ENCODE results near the gene CALCOCO2. TPM values are rescaled to one million over a fixed set of nuclear protein-coding genes. Genes with fewer than 3 reads are reported as not detected.

Gene CALCOCO2
- total and polyA plus RNA-seq, 2 of the 13 experiments (the other 11 are each of a cell fraction or from before 2014, with no cell fraction given) = 72.9 to 111 TPM

DNA sequence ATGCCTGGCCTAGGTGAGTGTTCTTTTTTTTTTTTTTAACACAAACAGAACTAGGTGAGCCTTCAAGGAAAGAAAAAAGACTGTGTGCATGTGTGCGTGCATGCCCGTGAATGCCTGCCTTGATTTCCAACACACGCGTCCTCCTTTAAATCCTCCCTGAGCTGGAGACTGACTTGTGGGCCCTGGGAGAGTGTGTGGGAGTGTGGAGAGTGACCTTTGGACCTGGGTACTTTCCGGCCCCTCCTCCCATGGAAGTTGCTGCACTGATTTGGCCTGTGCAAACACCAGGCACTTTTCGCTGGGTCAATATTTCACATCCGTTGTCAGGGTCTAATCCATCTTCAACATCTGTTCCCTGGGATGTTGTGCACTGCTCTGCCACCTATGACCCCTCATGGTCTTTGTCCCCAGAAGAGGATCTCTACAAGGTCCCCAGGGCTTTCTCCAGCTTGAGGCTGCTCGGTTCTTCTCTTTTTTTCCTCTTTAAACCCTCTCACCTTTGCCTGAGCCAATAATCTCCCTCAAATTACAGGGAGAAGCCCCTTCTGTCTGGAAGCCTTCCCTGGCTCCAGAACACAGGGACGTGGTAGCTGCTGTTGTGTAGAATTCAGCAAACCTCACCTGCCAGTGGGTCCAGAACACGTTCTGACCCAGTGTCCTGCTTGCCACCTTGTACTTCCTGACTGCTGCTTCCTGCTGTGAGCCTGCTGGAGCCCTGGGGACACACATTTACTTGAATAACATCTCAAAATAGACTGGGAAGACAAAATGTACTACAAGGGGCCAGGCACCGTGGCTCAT is 40.9 kb downstream of the CALCOCO2 start (continued):
- TF ChIP-seq, protein P1, sequence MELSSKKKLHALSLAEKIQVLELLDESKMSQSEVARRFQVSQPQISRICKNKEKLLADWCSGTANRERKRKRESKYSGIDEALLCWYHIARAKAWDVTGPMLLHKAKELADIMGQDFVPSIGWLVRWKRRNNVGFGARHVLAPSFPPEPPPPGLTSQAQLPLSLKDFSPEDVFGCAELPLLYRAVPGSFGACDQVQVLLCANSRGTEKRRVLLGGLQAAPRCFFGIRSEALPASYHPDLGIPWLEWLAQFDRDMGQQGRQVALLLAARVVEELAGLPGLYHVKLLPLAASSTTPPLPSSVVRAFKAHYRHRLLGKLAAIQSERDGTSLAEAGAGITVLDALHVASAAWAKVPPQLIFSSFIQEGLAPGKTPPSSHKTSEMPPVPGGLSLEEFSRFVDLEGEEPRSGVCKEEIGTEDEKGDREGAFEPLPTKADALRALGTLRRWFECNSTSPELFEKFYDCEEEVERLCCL (CRISPR knock-in tag; IDR thresholded peaks at IDR 0.05; ENCODE audit: borderline replicate concordance) = no peak
- TF ChIP-seq ZNF83 (CRISPR knock-in tag; IDR thresholded peaks at IDR 0.05; ENCODE audit: borderline replicate concordance) = no peak
- TF ChIP-seq, protein P2, sequence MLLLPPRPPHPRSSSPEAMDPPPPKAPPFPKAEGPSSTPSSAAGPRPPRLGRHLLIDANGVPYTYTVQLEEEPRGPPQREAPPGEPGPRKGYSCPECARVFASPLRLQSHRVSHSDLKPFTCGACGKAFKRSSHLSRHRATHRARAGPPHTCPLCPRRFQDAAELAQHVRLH (CRISPR knock-in tag; IDR thresholded peaks at IDR 0.05; ENCODE audit: borderline replicate concordance, low read depth) = peak; percentile 95
- no peak for TF ChIP-seq ZSCAN25 (CRISPR knock-in tag; IDR thresholded peaks at IDR 0.05)
- 0 out of 2 replicates have a peak, but pooled peaks have one; percentile 33 for TF ChIP-seq ZNF343 (CRISPR knock-in tag; IDR thresholded peaks at IDR 0.05)
- no peak; the same call in 1 of the 2 replicates for TF ChIP-seq SNAI1 (CRISPR knock-in tag; IDR thresholded peaks at IDR 0.05; ENCODE audit: borderline replicate concordance)
- TF ChIP-seq ZSCAN9 (CRISPR knock-in tag; IDR thresholded peaks at IDR 0.05; ENCODE audit: borderline replicate concordance) = peak; percentile 97
- TF ChIP-seq, protein P3, sequence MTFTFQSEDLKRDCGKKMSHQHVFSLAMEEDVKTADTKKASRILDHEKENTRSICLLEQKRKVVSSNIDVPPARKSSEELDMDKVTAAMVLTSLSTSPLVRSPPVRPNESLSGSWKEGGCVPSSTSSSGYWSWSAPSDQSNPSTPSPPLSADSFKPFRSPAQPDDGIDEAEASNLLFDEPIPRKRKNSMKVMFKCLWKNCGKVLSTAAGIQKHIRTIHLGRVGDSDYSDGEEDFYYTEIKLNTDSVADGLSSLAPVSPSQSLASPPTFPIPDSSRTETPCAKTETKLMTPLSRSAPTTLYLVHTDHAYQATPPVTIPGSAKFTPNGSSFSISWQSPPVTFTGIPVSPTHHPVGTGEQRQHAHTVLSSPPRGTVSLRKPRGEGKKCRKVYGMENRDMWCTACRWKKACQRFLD (CRISPR knock-in tag; IDR thresholded peaks at IDR 0.05; ENCODE audit: borderline replicate concordance) = no peak
- no peak for TF ChIP-seq GLI4 (CRISPR knock-in tag; IDR thresholded peaks at IDR 0.05; ENCODE audit: borderline replicate concordance)
- no peak for TF ChIP-seq ZNF850 (CRISPR knock-in tag; conservative IDR thresholded peaks at IDR 0.05)
- TF ChIP-seq IRX3 (CRISPR knock-in tag; IDR thresholded peaks at IDR 0.05; ENCODE audit: borderline replicate concordance, low read depth) = peak; percentile 38; the same call in 1 of the 2 replicates
- peak; percentile 57; the same call in 1 of the 2 replicates for TF ChIP-seq FOXP1 (IDR thresholded peaks at IDR 0.05)
- TF ChIP-seq FOXP1 (CRISPR knock-in tag; IDR thresholded peaks at IDR 0.05) = peak; percentile 91; the same call in 1 of the 2 replicates
- TF ChIP-seq HOXD1 (CRISPR knock-in tag; IDR thresholded peaks at IDR 0.05) = peak; percentile 100
- TF ChIP-seq PRMT3 (CRISPR knock-in tag; IDR thresholded peaks at IDR 0.05; ENCODE audit: borderline replicate concordance, low read depth) = peak; percentile 94
- TF ChIP-seq TSC22D2 (CRISPR knock-in tag; IDR thresholded peaks at IDR 0.05; ENCODE audit: borderline replicate concordance) = peak; percentile 82; the same call in 1 of the 2 replicates
- peak; percentile 99 for TF ChIP-seq ZNF614 (CRISPR knock-in tag; IDR thresholded peaks at IDR 0.05; ENCODE audit: borderline replicate concordance)
- peak; percentile 84; the same call in 1 of the 2 replicates for TF ChIP-seq ZNF569 (CRISPR knock-in tag; IDR thresholded peaks at IDR 0.05; ENCODE audit: borderline replicate concordance)
- TF ChIP-seq BRD4 (CRISPR knock-in tag; IDR thresholded peaks at IDR 0.05) = no peak; the same call in 1 of the 2 replicates
- peak; percentile 45; the same call in 1 of the 2 replicates for TF ChIP-seq MAF1 (CRISPR knock-in tag; IDR thresholded peaks at IDR 0.05; ENCODE audit: borderline replicate concordance)
- TF ChIP-seq CEBPG (CRISPR knock-in tag; IDR thresholded peaks at IDR 0.05) = peak; percentile 89
- TF ChIP-seq, protein P4, sequence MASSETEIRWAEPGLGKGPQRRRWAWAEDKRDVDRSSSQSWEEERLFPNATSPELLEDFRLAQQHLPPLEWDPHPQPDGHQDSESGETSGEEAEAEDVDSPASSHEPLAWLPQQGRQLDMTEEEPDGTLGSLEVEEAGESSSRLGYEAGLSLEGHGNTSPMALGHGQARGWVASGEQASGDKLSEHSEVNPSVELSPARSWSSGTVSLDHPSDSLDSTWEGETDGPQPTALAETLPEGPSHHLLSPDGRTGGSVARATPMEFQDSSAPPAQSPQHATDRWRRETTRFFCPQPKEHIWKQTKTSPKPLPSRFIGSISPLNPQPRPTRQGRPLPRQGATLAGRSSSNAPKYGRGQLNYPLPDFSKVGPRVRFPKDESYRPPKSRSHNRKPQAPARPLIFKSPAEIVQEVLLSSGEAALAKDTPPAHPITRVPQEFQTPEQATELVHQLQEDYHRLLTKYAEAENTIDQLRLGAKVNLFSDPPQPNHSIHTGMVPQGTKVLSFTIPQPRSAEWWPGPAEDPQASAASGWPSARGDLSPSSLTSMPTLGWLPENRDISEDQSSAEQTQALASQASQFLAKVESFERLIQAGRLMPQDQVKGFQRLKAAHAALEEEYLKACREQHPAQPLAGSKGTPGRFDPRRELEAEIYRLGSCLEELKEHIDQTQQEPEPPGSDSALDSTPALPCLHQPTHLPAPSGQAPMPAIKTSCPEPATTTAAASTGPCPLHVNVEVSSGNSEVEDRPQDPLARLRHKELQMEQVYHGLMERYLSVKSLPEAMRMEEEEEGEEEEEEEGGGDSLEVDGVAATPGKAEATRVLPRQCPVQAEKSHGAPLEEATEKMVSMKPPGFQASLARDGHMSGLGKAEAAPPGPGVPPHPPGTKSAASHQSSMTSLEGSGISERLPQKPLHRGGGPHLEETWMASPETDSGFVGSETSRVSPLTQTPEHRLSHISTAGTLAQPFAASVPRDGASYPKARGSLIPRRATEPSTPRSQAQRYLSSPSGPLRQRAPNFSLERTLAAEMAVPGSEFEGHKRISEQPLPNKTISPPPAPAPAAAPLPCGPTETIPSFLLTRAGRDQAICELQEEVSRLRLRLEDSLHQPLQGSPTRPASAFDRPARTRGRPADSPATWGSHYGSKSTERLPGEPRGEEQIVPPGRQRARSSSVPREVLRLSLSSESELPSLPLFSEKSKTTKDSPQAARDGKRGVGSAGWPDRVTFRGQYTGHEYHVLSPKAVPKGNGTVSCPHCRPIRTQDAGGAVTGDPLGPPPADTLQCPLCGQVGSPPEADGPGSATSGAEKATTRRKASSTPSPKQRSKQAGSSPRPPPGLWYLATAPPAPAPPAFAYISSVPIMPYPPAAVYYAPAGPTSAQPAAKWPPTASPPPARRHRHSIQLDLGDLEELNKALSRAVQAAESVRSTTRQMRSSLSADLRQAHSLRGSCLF (CRISPR knock-in tag; IDR thresholded peaks at IDR 0.05; ENCODE audit: borderline replicate concordance) = no peak
